ENCODE measurements around the gene TOR3A.

Gene TOR3A

DNA sequence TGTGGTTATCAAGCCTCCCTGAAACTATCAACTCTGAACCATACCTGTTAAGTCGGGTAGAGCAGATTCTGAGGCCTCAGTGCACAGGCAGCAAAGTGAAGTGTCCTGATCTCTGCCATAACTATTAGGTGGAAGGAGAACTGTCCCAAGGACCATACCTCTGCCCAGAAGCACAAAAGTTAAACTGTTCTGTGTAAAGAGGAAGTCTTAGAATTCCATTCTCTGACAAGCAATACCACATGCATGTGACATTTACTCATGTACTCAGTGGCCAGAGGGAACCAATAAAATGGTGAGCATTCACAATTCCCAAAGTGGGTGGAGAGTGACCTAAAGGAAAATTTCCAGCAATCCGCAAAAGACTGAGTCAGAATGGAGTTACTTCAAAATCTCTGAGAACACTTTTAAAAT is 61.0 kb downstream of the TOR3A start:
- no peak for DNase-seq (ENCODE audit: low read depth in 4 of 4, low spot score in 1 of 4)

DNA sequence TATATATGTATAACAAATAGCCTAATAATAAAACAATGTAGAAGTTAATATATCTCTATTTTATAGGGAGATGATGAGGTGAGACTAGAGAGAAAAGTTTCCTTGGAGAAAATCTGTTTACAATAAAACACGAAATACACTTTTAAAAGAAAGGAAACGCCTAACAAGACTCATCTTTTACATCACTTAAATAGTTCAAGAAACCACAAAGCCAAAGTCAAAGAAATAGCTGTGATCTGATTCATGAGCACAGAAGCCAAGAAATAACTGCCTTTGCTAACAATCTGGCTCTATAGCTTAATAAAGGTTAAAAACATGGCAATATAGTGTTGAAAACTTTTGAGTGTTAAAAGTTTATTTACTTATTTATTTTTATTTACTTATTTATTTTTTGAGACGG is 61.5 kb downstream of the TOR3A start:
- no peak for DNase-seq (ENCODE audit: low read depth in 4 of 4, low spot score in 1 of 4)

DNA sequence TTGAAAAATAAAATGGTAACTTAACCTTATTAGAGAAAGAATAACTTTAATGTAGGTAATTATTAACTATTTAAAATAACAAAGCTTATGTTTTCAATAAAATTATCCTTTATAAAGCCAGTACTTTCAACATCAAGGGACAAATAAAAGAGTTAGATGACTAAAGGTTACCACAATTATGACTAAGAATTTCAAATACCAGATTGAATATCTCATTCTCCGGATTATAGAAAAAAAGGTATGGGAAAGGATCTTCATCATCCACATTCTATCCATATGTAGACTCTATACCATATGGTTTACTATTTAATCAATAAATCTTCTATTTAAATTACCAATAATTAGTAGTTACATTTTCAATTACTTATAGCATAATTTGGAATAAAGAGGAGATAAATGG is 62.8 kb downstream of the TOR3A start:
- DNase-seq (ENCODE audit: low read depth in 4 of 4, low spot score in 1 of 4), result no peak

DNA sequence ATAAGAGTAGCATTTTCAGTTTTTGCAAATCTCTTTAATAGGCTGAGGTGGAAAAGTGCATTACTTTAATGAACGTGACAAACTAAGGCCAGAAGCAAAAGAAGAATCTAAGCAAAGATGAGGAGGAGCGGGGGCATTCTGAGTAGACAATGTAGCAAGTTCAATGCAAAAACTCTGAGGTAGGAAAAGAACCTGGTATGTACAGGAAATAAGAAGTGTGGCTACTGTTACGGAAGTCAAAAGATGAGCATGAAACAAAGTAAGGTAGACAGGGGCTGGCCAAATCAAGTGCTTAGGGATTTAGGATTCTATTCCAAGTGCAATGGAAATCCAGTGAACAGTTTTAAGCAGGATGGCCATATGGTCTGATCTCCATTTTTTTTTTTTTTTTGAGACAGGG is 63.7 kb downstream of the TOR3A start:
- DNase-seq (ENCODE audit: low read depth in 4 of 4, low spot score in 1 of 4), result no peak
